HUES48 (cell line): ENCODE data around the gene PNPLA1.

Experiments
- H3K27ac ChIP-seq: one replicate; pipeline ENCODE4 v1.7.0; 2013; ENCODE audit warnings: low read depth, low read length, inconsistent platforms
- H3K27me3 ChIP-seq: 2 replicates; pipeline ENCODE4 v1.6.1; 2013; ENCODE audit warnings: mild to moderate bottlenecking, low read length; ENCODE audit not compliant: control insufficient read depth, insufficient read depth
- H3K36me3 ChIP-seq: 2 replicates; pipeline ENCODE4 v1.6.1; 2013; ENCODE audit warnings: low read length; ENCODE audit not compliant: control insufficient read depth, insufficient read depth
- H3K4me1 ChIP-seq: 2 replicates; pipeline ENCODE4 v1.6.1; 2013; ENCODE audit warnings: mild to moderate bottlenecking, low read length; ENCODE audit not compliant: control insufficient read depth, insufficient read depth
- H3K4me3 ChIP-seq: 2 replicates; pipeline ENCODE4 v1.5.1; 2013; ENCODE audit warnings: mild to moderate bottlenecking, low read depth, low read length
- H3K9ac ChIP-seq: 2 replicates; pipeline ENCODE4 v1.6.1; 2013; ENCODE audit warnings: mild to moderate bottlenecking, low read depth, low read length, moderate library complexity
- H3K9me3 ChIP-seq: 2 replicates; pipeline ENCODE4 v1.6.1; 2013; ENCODE audit warnings: low read length; ENCODE audit not compliant: control insufficient read depth, insufficient read depth

The PNPLA1 gene

DNA sequence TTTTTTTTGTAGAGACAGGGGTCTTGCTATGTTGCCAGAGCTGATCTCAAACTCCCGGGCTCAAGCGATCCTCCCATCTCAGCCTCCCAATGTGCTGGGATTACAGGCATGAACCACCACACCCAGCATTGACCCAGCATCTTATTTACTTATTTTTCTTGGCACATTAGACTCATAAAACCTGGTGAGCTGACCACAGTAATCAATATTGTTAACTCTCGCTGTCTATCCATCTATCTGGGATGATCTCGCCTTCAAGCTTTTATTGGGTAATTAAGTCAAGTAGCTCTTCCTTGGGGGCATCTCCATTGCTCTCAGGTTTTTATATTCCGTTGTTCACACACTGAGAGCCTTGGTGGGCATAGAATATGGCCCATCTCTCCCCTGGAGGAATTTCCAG lies 17.0 kb downstream of the PNPLA1 start:
- Histone ChIP-seq H3K36me3 (no peaks in the 10 kb centered on the region), H3K4me3 (no peak overlapping the region), H3K27me3 (peaks cover 20% of the 10 kb centered on the region; the same call in 1 of the 2 replicates), H3K4me1 (no peaks in the 10 kb centered on the region), H3K9ac (no peak overlapping the region), H3K9me3 (no peaks in the 10 kb centered on the region), H3K27ac (no peak overlapping the region)

DNA sequence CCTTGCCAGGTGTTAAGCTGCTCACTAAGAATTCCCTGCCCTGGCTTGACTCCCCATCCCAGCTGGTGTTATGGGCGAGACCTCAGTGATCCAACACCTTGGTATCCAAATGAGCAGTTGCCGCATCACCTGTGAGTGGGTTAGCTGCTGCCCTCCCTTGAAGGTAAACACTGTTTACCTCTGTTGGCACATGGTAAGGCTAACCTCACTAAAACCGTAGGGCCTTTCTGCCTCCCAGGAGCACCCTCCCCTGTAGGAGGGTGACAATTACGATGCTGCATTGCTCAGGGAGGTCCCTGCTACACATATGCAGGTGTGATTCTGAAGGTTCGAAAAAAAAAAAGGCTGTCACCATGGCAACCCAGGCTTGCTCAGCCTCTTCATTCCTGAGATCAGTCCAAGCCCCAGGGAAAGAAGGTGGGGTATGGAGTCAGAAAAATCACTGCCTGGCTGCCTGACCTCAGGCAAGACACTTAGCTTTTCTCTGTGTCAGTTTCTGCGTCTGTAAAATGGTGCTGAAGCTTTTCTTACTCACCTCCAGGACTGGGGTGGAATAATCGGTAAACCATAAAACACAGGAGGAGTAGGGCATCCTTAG lies 19.5 kb downstream of the PNPLA1 start:
- H3K9ac ChIP-seq, result no peak overlapping the region
- H3K9me3 ChIP-seq, result no peaks in the 10 kb centered on the region
- no peak overlapping the region for H3K4me3 ChIP-seq
- H3K36me3 ChIP-seq, result no peaks in the 10 kb centered on the region
- no peaks in the 10 kb centered on the region for H3K4me1 ChIP-seq
- H3K27ac ChIP-seq, result no peak overlapping the region
- H3K27me3 ChIP-seq, result peaks cover 16% of the 10 kb centered on the region; the same call in 1 of the 2 replicates

DNA sequence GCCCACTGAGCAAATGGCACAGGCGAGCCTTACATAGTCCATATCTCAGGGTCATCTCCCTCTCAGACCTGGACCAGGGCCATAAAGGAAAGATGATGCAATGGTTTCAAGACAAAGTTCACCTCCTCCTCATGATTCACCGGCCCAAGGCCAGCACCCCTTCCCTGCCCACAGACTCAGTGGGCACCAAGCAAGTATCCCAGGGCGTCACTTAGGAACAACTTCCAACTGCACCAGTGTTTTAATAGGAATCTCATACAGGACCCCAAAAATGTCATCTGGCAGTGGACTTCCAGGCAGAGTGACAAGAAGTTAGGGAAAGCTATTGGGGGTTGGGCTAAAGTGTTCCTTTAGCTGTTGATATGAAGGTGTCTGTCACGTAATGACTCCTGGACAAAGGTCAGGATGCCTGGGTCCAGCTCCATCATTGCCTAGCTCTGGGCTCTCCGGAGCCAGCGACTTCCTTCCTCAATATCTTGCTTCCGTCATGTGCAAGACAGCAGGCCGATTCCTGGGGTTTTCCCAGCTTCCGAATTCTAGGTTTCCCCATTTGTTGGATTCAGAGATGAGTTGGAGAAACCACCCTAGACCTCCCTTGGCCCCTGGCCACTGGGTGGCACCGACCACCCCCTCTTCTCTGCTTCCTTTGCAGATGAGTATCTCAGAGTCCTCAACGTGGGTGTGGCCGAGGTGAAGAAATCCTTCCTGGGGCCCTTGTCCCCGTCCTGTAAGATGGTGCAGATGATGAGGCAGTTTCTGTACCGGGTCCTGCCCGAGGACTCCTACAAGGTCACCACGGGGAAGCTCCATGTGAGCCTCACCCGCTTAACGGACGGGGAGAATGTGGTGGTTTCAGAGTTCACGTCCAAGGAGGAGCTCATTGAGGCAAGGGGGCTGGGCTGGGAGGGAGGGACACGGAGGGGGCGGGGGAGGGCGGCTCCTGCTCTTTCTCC lies 21.1 kb downstream of the PNPLA1 start:
- no peak overlapping the region for H3K9ac ChIP-seq

DNA sequence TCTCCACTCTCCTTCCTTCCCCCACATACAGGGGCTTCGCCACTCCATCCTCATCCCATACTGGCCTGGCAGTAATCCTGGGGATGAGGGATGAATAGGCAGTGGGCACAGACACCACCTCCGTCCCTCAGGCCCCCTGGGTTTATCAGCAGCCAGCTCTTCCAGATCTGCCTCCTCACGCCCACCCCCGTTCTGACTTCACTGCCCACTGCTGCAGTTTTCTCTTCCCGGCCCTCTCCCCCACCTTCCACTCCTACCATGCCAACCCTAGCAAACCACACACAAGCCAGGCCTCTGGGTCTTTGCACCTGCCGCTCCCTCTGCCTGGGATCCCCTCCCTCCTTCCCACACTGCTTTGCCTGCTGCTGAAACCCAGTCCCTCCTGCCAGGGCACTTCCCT lies 22.3 kb downstream of the PNPLA1 start:
- Histone ChIP-seq H3K4me3 (no peak overlapping the region), H3K4me1 (no peaks in the 10 kb centered on the region)

More for the DNA sequence above, 21.1 kb downstream of the PNPLA1 start:
- Histone ChIP-seq H3K9me3 (no peaks in the 10 kb centered on the region), H3K36me3 (no peaks in the 10 kb centered on the region), H3K27me3 (peaks cover 3% of the 10 kb centered on the region; the same call in 1 of the 2 replicates), H3K4me1 (no peaks in the 10 kb centered on the region), H3K27ac (no peak overlapping the region), H3K4me3 (no peak overlapping the region)

DNA sequence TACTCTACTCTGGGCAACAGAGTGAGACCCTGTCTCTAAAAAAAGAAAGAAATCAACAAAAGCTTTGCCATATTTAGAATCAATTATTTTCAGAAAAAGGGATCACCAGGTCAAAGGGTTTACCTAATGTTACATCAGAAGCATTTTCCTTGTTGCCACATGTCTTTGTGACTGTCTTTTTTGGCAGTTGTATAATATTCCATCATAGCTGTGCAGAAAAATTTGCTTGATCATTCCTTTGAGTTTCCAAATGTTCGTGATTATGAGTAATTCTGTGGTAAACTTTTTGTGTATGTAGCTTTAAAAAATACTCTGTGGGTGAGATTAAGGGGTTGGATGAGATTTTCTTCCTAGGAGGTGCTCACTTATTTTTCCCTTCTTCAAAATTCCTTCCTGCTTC lies 26.4 kb downstream of the PNPLA1 start:
- H3K9me3 ChIP-seq, result no peaks in the 10 kb centered on the region
- H3K36me3 ChIP-seq, result no peaks in the 10 kb centered on the region
- no peak overlapping the region for H3K9ac ChIP-seq
- H3K4me3 ChIP-seq, result no peak overlapping the region
- no peak overlapping the region for H3K27ac ChIP-seq
- H3K4me1 ChIP-seq, result no peaks in the 10 kb centered on the region
- H3K27me3 ChIP-seq, result no peaks in the 10 kb centered on the region

More for the DNA sequence above, 22.3 kb downstream of the PNPLA1 start:
- Histone ChIP-seq H3K27ac (no peak overlapping the region), H3K9ac (no peak overlapping the region), H3K36me3 (no peaks in the 10 kb centered on the region), H3K27me3 (no peaks in the 10 kb centered on the region), H3K9me3 (no peaks in the 10 kb centered on the region)

DNA sequence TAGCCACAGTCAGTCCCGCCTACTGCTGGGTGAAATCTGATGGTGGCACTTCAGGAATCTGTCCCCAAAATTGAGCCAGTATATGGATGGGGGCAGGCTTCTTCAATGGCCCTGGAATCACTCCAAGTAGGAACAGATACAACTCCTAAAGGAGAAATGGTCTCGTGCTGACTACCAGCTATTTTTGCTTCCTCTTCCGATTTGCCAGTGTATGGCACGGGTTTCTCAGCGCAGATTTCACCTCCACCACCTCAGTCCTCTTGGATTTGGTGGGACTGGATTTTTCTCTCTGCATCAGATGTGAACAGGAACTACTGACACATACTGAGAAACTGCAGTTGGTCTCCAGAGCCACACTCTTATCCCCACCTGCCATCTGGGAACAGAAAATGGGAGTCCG lies 27.2 kb downstream of the PNPLA1 start:
- H3K27ac ChIP-seq, result no peak overlapping the region
- H3K4me3 ChIP-seq, result no peak overlapping the region
- H3K9ac ChIP-seq, result no peak overlapping the region
- H3K27me3 ChIP-seq, result no peaks in the 10 kb centered on the region
- no peaks in the 10 kb centered on the region for H3K36me3 ChIP-seq
- H3K4me1 ChIP-seq, result no peaks in the 10 kb centered on the region
- no peaks in the 10 kb centered on the region for H3K9me3 ChIP-seq

DNA sequence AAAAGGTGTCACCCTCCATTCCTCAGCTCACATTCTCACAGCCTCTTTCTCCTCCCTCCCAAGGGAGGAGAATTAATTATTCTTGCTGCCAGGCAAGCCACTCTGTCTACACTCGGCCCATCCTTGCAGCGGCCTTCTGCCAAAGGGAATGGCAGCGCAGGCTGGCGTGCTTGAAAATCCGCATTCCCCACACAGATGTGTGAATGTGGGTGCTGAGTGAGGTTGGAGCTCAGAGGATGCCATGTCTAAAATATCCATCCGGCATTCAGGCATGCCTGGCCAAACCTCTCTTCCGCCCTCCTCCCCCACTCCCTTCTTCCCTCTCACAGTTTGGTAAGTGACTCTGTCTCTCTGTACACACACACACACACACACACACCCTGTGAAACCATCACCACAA lies 27.7 kb downstream of the PNPLA1 start:
- Histone ChIP-seq H3K27ac (no peak overlapping the region), H3K36me3 (no peaks in the 10 kb centered on the region), H3K9me3 (no peaks in the 10 kb centered on the region), H3K4me3 (no peak overlapping the region), H3K4me1 (no peaks in the 10 kb centered on the region), H3K27me3 (no peaks in the 10 kb centered on the region), H3K9ac (no peak overlapping the region)

DNA sequence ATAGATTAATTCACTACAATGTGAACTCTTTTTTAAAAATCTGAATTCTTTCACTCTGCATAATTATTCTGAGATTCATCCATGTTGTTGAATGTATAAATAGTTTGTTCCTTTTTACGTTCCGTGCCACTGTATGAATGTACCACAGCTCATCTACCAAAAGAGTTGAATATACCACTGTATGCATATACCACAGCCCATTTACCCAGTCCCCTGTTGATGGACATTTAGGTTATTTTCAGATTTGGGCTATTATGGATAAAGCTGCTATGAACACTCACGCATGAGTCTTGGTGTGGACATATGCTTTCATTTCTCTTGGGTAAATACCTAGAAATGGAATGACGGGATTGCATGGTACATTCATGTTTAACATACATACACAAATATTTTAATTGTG lies 28.2 kb downstream of the PNPLA1 start:
- Histone ChIP-seq H3K27ac (no peak overlapping the region), H3K4me3 (no peak overlapping the region), H3K9me3 (no peaks in the 10 kb centered on the region), H3K4me1 (no peaks in the 10 kb centered on the region), H3K36me3 (no peaks in the 10 kb centered on the region), H3K9ac (no peak overlapping the region), H3K27me3 (no peaks in the 10 kb centered on the region)

DNA sequence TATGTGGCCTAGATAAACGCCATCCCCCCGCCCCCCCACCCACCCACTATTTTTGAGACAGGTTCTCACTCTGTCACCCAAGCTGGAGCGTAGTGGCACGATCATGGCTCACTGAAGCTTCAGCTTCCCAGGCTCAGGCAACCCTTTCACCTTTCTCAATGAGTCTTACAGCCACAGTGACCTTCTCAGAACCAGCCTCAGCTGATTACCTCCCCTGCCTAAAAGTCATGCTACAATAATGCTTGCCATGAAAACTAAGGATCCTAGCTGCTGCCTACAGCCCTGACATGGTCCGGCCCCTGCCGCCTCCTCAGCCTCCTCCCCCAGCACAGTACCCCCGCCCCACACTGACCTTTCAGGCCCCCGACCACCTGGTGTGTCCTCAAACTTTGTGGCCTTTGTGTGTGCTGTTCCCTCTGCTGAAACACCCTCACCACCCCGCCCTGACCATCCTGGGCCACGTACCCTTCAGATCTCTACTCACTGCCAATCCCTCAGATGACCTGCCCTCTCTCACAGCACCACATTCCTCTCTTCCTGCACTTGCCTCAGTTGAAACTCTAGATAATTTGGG lies 31.3 kb downstream of the PNPLA1 start:
- H3K9me3 ChIP-seq, result no peaks in the 10 kb centered on the region
- H3K4me1 ChIP-seq, result no peaks in the 10 kb centered on the region
- no peak overlapping the region for H3K27ac ChIP-seq
- no peak overlapping the region for H3K4me3 ChIP-seq
- H3K9ac ChIP-seq, result no peak overlapping the region
- no peaks in the 10 kb centered on the region for H3K36me3 ChIP-seq
- no peaks in the 10 kb centered on the region for H3K27me3 ChIP-seq

DNA sequence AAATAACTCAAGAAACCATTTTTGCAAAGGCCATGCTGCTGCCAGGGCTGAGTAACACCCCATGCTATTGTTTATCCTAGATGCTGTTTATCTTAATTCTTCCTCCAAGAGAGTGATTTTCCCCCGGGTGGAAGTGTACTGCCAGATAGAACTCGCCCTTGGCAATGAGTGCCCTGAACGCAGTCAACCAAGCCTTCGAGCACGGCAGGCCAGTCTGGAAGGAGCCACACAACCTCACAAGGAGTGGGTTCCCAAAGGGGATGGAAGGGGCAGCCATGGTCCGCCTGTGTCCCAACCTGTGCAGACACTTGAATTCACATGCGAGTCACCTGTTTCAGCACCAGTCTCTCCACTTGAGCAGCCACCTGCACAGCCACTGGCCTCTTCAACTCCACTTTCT lies 31.9 kb downstream of the PNPLA1 start:
- Histone ChIP-seq H3K9ac (no peak overlapping the region), H3K9me3 (no peaks in the 10 kb centered on the region), H3K27ac (no peak overlapping the region), H3K4me3 (no peak overlapping the region), H3K36me3 (no peaks in the 10 kb centered on the region), H3K4me1 (no peaks in the 10 kb centered on the region), H3K27me3 (no peaks in the 10 kb centered on the region)
